Measurements from ENCODE around the gene ZFP69.

Gene ZFP69

GRCh38 chr1:40507973-40508372 is 30.9 kb downstream of the ZFP69 start:
- Histone ChIP-seq H3K27me3 (ENCODE audit: low read length) (no peaks in the 10 kb centered on the region), H3K9me2 (replicated peaks; ENCODE audit: insufficient read depth, low read length) (no peaks in the 10 kb centered on the region), H3K36me3 (ENCODE audit: low read length) (peaks cover 21% of the 10 kb centered on the region), H3K79me2 (ENCODE audit: insufficient read depth, low read length) (peaks cover 32% of the 10 kb centered on the region), H3K9me3 (ENCODE audit: insufficient read depth, low read length) (peaks cover 11% of the 10 kb centered on the region; the same call in 1 of the 2 replicates), H2AFZ (ENCODE audit: low read depth, low read length, severe bottlenecking) (peak overlapping the region; percentile 88), H3F3A (ENCODE audit: insufficient read depth) (peaks cover 5% of the 10 kb centered on the region; the same call in 1 of the 2 replicates), H3K4me3 (ENCODE audit: insufficient read depth, low read length, poor library complexity, severe bottlenecking) (peak overlapping the region; percentile 87), H4K20me1 (ENCODE audit: low read depth, low read length) (no peaks in the 10 kb centered on the region), H3K27ac (ENCODE audit: low read depth, low read length) (peak overlapping the region; percentile 56), H3K9ac (ENCODE audit: low read length) (peak overlapping the region; percentile 89), H3K4me2 (ENCODE audit: low read depth, low read length, poor library complexity, severe bottlenecking) (peak overlapping the region; percentile 86)
- no peak for TF ChIP-seq EZH2phosphoT487 (conservative IDR thresholded peaks at IDR 0.05; ENCODE audit: low read length)
- TF ChIP-seq CTCF (IDR thresholded peaks at IDR 0.05; ENCODE audit: insufficient read depth, low read length, poor library complexity, severe bottlenecking), result no peak

- Histone ChIP-seq H3K9ac (ENCODE audit: low read length) (peak within 1 kb of the TSS; percentile 89), H3K27ac (ENCODE audit: low read depth, low read length) (peak within 1 kb of the TSS; percentile 56), H2AFZ (ENCODE audit: low read depth, low read length, severe bottlenecking) (peak within 1 kb of the TSS; percentile 88)
These were observed 31.6 kb downstream of the ZFP69 start, which contains the start of gene EXO5 for GRCh38 chr1:40508375-40509341. TSS of gene EXO5 (plus strand) at chr1:40508767. CDS start at chr1:40514545, 5,778 bp downstream.

GRCh38 chr1:40519517-40519916 is 42.4 kb downstream of the ZFP69 start:
- H3K36me3 ChIP-seq (ENCODE audit: low read length), result peaks cover 15% of the 10 kb centered on the region
- peaks cover 6% of the 10 kb centered on the region; the same call in 1 of the 2 replicates for H3K9me3 ChIP-seq (ENCODE audit: insufficient read depth, low read length)
- no peaks in the 10 kb centered on the region for H3K27me3 ChIP-seq (ENCODE audit: low read length)
- no peaks in the 10 kb centered on the region for H3K9me2 ChIP-seq (replicated peaks; ENCODE audit: insufficient read depth, low read length)
- H3K4me2 ChIP-seq (ENCODE audit: low read depth, low read length, poor library complexity, severe bottlenecking), result no peak overlapping the region
- TF ChIP-seq EZH2phosphoT487 (conservative IDR thresholded peaks at IDR 0.05; ENCODE audit: low read length), result no peak
- no peak for TF ChIP-seq CTCF (IDR thresholded peaks at IDR 0.05; ENCODE audit: insufficient read depth, low read length, poor library complexity, severe bottlenecking)
- H3K9ac ChIP-seq (ENCODE audit: low read length), result no peak overlapping the region
- H3F3A ChIP-seq (ENCODE audit: insufficient read depth), result no peaks in the 10 kb centered on the region
- no peaks in the 10 kb centered on the region for H4K20me1 ChIP-seq (ENCODE audit: low read depth, low read length)
- H3K79me2 ChIP-seq (ENCODE audit: insufficient read depth, low read length), result peaks cover 7% of the 10 kb centered on the region; the same call in 1 of the 2 replicates
- no peak overlapping the region for H3K27ac ChIP-seq (ENCODE audit: low read depth, low read length)
- H2AFZ ChIP-seq (ENCODE audit: low read depth, low read length, severe bottlenecking), result no peak overlapping the region
- H3K4me3 ChIP-seq (ENCODE audit: insufficient read depth, low read length, poor library complexity, severe bottlenecking), result no peak overlapping the region

More at GRCh38 chr1:40508375-40509341, 31.6 kb downstream of the ZFP69 start, which contains the start of gene EXO5:
- Histone ChIP-seq H3K4me2 (ENCODE audit: low read depth, low read length, poor library complexity, severe bottlenecking) (peak within 1 kb of the TSS; percentile 86), H3F3A (ENCODE audit: insufficient read depth) (peaks cover 5% of the 10 kb centered on the region; the same call in 1 of the 2 replicates), H3K9me3 (ENCODE audit: insufficient read depth, low read length) (peaks cover 11% of the 10 kb centered on the region; the same call in 1 of the 2 replicates), H3K4me3 (ENCODE audit: insufficient read depth, low read length, poor library complexity, severe bottlenecking) (peak within 1 kb of the TSS; percentile 87), H3K36me3 (ENCODE audit: low read length) (peaks cover 24% of the 10 kb centered on the region), H4K20me1 (ENCODE audit: low read depth, low read length) (no peaks in the 10 kb centered on the region), H3K79me2 (ENCODE audit: insufficient read depth, low read length) (peaks cover 32% of the 10 kb centered on the region), H3K27me3 (ENCODE audit: low read length) (no peaks in the 10 kb centered on the region), H3K9me2 (replicated peaks; ENCODE audit: insufficient read depth, low read length) (no peaks in the 10 kb centered on the region)
- TF ChIP-seq EZH2phosphoT487 (conservative IDR thresholded peaks at IDR 0.05; ENCODE audit: low read length) (no peak), CTCF (IDR thresholded peaks at IDR 0.05; ENCODE audit: insufficient read depth, low read length, poor library complexity, severe bottlenecking) (no peak)

All from SU-DHL-6 (cell line).